Stimulated activated CD4-positive, alpha-beta T cell treated with anti-CD3 and anti-CD28 coated beads, Interleukin-1b, Interleukin-23, amount 100 ng/mL, for 1 hour (primary cell): ENCODE data around the gene PIKFYVE.
"Not testable (repeated sequence)": the region's sequence is repeated elsewhere in the genome, so short reads cannot be mapped to it uniquely, and the experiment has no call there.

Experiments used
- DNase-seq, 2 donors: peaks; one replicate each; pipeline ENCODE4 v3.0.0-alpha.2; 2020; ENCODE audit warnings: low read depth in 2 of 2

Gene PIKFYVE

DNA sequence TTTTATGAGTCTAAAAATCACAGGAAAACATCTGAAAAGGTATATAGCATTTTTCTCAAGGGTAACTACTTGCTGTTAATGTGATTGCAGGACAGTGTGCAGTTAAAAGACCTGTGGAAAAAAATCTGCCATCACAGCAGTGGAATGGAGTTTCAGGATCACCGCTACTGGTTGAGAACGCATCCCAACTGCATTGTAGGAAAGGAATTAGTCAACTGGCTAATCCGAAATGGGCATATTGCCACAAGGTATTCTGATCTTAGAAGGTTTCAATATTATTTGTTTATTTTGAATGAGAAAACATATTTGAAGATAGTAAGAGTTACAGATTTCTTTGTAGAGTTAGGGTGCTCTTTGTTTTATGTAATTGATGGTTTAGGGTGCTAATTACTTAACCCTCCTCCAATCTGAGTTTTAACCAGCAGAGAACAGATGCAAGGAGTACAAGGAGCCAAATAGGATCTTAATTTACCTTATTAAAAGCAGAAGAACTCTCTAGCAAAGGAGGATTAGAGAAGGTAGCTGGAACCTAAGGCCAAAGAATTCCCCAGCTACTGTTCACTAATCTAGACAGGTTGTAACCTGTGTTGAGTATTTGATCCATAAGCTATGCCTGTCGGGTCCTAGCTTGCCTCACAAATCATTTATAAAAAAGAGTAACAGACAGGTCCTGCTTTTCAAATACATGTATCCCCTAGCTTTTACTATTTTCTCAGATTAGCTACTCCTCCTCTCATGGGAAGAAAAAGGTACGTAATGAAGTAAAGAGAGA lies 35.0 kb downstream of the PIKFYVE start:
- no peak for DNase-seq

DNA sequence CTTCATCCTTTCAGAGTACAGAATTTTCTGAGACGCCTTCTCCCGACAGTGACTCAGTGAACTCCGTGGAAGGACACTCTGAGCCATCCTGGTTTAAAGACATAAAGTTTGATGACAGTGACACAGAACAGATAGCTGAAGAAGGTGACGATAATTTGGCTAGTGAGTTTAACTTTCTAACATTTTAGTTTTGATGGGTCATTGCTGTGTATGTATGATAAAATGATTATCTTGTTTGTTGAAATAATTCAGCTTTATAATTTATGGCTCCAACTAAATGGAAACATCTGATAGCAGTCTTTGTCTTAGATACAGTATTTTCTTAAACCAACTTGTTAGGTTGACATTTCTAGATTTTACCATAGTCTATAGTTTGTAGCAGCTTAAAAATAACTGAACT lies 38.1 kb downstream of the PIKFYVE start:
- no peak for DNase-seq

DNA sequence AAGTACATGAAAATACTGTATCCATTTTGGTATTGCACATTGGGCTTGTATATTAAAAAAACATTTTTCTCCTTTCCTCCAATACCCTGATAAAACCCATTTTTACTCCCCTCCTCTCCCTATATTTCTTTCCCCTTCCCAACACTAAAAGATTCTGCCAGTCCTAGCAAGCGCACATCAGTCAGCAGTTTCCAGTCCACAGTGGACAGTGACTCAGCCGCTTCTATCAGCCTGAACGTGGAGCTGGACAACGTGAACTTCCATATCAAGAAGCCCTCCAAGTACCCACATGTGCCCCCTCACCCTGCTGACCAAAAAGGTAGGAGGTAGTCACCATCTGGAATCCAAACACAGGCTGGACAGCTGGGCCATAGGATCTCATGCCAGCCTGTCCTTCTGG lies 38.6 kb downstream of the PIKFYVE start:
- no peak for DNase-seq

DNA sequence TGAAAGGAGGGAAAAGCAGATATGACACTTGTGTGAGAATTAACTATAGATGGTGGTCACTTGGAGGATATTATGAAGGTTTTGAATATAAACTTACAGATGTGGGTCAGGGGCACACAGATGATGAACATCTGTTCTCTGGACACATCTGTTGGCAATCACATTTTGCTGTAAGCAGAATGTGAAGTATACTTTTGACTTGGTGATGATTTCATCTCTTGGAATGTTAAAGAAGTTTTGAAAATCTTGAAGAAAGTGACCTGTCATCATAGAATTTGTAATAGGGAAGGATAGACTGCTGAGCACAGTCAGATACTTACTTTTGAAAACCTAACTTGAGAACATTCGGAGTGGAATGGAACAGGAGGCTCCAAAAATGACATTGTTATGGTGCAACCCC lies 40.2 kb downstream of the PIKFYVE start:
- no peak for DNase-seq

DNA sequence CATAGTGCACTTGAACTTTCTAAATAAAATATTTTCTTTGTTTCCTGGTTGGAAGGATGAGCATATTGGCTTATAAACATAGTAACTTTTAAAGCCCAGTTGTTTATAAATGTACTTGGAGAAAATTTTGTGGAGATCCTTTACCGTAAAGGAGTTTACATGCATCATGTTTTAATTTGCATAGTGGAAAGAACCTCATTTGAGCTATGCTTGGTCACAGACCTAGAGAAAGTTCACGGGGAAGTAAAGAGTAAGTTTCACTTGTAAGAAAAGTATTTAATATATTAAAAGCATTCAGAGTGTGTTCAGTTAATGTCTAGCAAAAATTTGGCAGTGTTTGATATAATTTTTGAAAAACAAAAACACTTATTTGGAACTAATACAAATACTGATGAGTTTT lies 45.3 kb downstream of the PIKFYVE start:
- no peak for DNase-seq

DNA sequence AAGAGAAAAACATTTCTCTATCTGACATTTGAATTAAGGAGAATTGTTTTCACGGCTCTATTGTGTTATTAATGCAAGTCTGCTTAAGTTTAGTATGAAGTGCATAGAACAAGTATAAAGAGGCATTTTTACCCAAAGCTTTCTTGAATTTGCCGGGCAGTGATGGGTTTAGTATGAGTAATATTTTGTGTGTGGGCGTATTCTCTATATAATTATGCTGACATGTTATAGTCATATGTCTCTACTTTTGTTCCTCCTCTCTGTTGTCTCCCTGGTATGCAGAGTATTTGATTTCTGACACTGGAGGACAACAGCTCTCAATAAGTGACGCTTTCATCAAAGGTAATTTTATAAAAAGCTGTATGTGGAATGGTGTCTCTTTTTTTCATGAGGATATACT lies 45.9 kb downstream of the PIKFYVE start:
- DNase-seq = no peak

DNA sequence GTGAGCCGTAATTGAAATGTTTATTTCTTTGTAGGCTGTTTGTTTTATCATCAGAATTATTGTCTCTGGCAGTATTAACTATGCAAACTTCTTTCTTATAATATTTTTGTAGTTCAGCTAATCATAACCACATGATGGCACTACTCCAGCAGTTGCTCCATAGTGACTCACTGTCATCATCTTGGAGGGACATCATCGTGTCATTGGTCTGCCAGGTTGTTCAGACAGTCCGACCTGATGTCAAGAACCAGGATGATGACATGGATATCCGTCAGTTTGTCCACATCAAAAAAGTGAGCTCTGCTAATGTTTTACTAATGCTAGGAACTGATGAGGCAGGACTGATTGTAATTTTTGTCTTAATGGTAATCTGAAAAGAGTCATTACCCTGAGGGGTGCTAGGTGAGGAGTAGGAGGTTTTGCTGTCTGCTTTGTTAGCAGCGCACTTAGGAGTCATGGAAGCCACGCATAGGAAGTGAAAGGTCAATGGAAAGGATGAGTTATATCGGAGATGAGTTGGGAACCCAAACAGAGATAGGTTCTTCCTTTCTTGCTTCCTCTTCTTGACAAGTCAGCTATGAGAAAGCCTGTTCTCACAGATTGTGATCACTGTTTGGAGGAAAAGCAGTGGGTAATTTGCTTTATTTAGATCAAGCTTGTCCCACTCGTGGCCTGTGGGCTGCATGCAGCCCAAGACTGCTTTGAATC lies 49.2 kb downstream of the PIKFYVE start:
- DNase-seq = no peak

DNA sequence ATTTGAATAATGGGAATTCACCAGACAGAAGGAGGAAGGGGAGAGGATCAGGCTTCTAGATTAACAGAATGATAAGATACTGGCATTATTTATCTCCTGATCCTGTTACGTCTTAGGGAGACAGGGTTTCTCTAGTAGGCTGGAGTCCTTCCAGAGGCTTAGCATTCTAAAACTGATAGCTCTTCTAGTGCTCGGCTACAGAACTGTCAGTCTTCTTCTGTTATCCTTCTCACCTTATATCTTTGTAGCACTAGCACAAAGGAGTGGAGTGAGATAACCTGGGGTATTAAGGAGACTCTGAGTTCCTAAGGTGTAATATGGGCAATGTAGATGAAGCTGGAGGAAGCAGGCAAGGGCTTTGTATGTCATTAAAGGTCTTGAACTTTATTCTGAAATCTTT lies 52.1 kb downstream of the PIKFYVE start:
- no peak for DNase-seq

DNA sequence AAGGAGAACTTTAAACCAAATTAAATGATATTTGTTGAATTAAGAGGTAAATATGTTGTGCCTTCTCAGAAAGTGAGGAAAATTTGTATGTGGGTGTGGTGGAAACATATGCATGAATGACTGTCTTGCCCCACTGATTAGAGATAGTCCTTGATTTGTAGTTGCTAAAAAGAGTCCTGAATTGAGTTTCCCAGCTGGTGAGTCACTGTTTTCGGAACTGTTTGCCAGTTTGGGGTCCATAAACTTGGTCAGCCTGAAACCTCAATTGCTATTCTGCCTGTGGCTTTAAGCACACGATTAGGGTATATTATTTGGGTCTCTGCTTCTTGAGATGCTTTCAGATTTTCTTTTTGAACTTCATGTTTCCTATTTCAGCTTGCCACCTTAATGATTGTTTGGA lies 53.3 kb downstream of the PIKFYVE start:
- DNase-seq = no peak

DNA sequence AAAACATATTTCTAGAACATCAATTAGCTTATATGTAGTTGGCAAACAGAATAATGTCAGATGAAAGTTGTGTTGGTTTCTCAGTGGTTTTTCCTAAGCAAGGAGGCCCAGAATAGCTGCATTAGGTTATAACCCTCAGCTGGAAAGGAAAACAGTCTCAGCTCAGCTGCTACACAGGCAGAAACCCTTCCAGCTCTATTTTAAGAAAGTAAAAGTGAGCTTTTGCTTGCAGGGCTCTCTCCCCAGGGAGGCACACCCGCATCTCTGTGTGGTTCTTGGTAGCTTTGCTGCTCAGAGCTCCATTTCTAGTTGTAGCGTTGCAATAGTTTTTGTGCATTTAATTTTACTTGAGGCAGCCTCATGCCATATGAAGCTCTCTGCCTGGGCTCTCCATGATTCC lies 54.6 kb downstream of the PIKFYVE start:
- DNase-seq = no peak

DNA sequence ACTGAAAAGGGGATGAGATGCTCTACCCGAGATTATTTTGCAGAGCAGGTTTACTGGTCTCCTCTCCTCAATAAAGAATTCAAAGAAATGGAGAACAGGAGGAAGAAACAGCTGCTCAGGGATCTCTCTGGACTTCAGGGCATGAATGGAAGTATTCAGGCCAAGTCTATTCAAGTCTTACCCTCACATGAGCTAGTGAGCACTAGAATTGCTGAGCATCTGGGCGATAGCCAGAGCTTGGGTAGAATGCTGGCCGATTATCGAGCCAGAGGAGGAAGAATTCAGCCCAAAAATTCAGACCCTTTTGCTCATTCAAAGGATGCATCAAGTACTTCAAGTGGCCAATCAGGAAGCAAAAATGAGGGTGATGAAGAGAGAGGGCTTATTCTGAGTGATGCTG lies 60.0 kb downstream of the PIKFYVE start:
- no peak for DNase-seq

DNA sequence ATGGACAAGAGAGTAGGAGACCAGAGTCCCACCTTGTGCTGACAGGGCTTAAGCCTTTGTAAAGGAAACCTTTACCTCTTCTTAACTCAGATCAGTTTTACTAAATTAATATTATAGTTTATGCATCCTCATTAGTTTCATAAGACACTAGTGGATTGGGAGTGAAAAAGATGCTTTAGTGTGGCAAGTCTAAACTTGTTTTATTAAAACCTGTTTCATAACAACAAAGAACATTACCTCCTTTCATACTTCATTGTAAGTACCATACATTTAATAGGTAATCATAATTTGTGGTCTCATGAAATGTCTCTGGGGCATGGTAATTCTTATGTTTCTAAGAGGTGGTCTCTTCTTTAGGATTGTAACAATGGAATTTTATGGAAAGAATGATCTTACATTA lies 63.4 kb downstream of the PIKFYVE start:
- DNase-seq = no peak

DNA sequence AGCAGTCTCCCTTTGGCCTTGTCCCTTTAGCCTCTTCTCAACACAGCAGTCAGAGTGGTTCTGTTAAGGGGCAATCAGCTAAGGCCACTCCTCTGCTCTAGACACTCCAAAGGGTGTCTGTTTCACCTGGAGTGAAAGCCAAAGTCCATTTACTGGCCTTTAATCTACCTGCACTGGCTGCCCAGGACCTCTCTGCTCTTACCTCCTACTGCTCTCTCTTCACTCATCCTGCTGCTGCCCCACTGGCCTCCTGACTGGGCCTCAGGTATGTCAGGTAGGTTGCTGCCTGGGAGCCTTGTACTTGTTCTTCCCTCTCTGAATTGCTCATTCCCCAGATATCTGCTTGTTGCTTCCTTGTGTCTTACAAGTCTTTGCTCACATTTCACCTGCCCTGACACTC lies 68.2 kb downstream of the PIKFYVE start:
- DNase-seq = no peak

DNA sequence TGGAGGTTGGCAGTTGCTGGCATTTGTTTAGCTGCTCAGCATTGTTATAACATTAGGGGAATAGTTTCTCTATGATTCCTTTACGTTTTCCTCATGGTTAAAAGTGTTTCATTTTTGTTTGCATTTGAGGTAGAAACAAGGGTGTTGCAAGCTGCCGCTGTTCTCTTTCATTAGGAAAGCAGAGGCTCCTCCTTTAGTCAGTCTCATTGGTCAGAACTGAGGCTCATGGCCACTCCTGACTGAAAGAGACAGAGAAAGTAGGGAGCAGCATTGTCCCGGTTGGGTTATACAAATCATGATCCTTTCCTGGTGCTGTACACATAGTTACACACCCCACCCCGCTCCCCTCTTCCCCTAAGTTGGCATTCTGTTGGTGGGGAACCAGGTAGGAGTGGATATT lies 80.7 kb downstream of the PIKFYVE start:
- DNase-seq = no peak

DNA sequence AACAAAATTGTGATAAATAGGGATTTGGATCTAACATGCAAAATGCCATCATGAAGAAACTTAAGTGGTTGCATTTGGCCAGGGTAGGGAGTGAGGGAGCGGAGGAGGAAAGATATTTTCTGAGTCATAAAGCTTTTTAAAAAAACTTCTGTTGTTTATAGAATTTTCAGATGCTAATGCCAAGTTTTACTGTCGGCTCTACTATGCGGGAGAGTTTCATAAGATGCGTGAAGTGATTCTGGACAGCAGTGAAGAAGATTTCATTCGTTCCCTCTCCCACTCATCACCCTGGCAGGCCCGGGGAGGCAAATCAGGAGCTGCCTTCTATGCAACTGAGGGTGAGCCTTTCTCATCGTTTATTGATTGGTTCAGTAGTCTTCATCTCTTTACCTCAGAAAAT lies 84.6 kb downstream of the PIKFYVE start:
- DNase-seq = no peak

DNA sequence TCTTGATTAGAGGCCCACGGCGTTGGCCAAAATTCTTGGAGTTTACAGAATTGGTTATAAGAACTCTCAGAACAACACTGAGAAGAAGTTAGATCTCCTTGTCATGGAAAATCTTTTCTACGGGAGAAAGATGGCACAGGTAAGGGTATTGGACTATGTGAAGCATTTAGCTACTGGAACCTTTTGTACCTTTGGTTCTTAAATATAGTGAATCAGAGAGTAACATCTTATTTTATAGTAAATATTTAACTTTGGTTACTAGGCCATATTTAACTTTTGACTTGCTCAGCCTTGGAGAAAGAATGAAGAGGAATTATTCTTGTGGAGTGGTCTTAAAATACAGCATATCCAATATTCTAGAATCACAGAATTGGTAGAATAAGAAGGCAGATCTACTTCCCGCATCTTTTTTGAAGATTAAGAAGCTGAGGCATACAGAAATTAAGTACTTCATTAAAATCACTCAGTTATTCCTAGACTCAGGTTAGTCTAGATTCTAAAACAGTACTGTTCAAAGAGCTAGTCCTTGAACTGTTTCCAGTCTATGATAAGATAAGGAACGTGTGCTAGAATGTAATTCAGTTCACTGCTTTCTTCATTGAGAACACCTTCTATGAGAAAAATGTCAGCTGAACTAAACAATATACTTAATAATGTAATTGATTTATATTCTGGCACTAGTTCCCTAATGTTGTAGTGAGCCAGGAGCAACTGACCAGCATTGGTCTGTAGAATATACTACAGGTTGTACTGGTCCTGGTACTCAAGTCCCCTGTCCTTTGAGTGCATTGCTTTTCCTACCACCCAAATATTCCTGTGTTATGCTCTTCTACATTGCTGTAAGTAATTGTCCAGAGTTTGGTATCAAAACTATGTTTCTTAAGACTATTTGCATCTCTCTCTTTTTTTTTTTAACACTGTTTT lies 86.9 kb downstream of the PIKFYVE start:
- DNase-seq = no peak

DNA sequence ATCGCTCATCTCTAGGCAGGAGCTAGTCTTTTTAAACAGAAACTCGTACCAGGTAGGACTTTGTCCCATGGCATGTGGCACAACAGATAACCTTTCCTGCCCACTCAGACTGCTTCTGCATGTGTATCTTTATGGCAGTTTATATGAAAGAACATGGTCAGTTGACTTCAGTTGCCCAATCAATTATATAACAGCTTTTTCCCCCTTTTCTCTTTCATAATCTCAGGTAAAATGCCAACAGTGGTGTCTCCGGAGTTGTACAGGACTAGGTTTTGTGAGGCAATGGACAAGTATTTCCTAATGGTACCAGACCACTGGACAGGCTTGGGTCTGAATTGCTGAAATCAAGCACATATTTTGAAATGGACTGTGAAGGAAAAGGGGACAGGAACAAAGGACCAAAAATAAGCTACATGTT lies 88.9 kb downstream of the PIKFYVE start:
- DNase-seq = no peak

DNA sequence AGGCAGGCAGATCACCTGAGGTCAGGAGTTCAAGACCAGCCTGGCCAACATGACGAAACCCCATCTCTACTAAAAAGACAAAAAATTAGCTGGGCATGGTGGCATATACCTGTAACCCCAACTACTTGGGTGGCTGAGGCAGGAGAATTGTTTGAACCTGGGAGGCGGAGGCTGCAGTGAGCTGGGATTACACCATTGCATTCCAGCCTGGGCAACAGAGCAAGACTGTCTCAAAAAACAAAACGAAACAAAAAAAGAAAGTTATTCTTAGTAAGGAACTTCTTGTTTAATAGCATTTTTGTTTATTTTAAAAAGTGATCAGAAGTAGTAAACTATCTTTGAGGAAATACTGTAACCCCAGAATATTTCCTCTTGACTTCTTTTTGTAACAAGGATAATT lies 90.4 kb downstream of the PIKFYVE start:
- DNase-seq = not testable (repeated sequence)

DNA sequence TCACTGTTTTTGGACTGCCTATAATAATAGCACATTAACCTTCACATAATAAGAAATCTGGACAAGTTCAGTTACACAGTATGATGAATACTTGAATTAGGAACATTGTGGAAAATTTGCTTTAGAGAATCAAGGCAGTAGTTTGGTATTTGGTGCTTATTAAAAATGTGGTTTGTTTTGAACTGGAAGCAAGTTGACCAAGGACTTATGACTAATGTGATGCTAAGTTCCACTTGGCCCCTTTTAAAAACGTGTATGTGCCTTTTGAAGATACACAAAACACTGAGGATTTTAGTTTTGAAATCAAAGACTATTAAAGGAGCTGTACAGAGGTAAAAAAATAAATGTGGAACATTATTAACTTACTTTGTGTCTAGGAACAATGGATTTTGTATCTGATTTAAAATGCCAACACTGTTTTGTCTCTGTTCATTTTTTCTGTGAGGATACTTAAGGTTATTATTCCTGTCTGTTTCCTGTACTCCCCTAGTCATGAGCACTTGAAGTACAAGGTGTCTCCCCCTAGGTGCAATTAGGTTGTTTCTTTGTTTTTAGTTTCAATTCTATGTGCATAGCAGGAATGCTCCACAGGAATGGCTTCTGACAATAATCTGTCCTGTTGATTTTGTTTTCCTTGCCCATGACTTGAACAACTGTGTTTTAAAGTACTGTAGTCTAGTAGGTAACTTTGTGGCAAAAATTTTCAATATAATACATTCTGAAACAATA lies 91.0 kb downstream of the PIKFYVE start:
- DNase-seq = no peak

DNA sequence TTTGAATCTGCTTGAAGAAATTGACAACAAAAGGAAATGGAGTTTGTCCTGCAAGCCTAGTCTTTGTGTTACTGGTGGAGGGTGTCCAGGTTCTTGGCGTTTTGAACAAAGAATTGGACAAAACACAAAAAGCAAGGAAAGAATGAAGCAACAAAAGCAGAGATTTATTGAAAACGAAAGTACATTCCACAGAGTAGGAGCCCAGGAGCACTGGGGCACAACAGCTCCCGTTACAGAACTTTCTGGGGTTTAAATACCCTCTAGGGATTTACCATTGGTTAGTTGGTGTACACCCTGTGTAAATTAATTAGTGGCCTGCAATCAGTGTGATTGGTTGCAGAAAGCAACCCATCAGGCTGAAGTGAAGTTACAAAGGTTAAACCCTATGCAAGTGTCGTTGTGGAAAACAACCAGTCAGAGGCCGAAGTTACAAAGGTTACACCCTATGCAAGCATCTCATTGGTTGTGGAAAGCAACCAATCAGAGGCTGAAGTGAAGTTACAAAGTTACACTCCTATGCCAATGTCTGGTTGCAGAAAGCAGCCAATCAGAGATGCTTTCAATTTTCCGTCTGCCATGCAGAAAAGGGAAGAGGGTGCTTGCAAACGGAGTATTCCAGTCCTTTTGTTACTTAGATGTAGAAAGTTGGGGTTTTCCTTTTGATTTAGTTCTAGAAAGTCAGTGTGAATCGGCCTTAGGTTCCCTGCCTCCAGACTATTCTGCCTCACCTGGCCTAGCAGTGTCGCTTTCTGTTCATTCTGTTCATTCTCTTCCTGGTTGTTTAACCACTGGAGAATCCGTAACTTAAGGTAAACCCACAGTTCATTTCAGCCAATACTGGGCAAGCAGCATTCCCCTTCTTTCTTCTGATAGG lies 92.9 kb downstream of the PIKFYVE start:
- DNase-seq = no peak

DNA sequence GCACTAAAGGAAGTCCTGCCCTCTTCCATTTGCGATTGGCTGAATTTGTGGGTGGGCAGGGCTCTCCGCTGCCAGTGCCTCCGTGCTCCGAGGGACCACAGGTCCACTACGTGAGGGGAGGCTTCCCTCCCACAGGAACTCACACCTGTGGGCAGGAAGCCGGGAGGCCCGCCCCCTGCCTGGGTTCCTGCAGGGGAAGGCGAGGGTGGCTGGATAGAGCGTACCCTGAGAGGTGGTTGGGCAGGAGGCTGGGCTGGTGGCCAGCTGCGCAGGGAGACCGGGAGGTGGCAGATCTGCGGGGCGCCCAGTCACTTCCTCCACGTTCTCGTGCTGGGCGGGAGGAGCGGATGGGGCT lies 93.6 kb downstream of the PIKFYVE start:
- DNase-seq = no peak
